ENCODE measurements around the gene GPC6.

GPC6 gene

DNA sequence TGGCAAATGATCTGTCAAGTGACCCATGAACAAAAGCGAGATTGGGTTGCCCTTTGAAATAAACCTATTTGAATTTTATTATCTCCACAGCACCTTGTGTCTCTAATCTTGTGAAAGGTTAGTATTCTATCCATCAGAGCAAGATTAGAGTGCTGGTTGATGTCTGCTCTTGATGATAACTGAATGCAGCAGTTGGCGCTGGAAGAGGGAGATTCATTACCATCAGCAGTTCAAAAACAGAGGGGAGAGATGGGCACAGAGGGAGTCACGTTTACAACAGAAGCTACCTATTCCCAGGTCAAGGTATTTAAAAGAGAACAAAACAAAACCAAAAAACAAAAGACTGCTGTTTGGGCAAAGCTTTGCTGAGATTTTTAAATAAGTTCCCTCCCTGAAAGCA is 588.1 kb downstream of the GPC6 start:
- ChIA-PET CTCF (no interaction called here), POLR2A (no interaction called here)
- H3K9me3 ChIP-seq (ENCODE audit: control insufficient read depth, insufficient read depth, low read depth, low read length) = no peaks in the 10 kb centered on the region
- no peak overlapping the region for H3K4me3 ChIP-seq (ENCODE audit: low read depth, low read length)
- H3K27ac ChIP-seq (ENCODE audit: extremely low read depth, low read depth, low read length) = no peak overlapping the region
- TF ChIP-seq ZNF146 (tag by site-specific recombination; IDR thresholded peaks at IDR 0.05) (no peak), ZNF426 (tag by site-specific recombination; IDR thresholded peaks at IDR 0.05) (no peak)
- no peaks in the 10 kb centered on the region for H3K4me1 ChIP-seq (ENCODE audit: control insufficient read depth, insufficient read depth, low read length)
- H3K36me3 ChIP-seq (ENCODE audit: control insufficient read depth in 2 of 2, insufficient read depth in 1 of 2, low read length in 2 of 2) = no peaks in the 10 kb centered on the region

- H3K27ac ChIP-seq (ENCODE audit: extremely low read depth, low read depth, low read length) = no peak overlapping the region
- ChIA-PET POLR2A (no interaction called here), CTCF (no interaction called here)
Observed at GRCh38 chr13:93818345-93818744, 591.7 kb downstream of the GPC6 start.

DNA sequence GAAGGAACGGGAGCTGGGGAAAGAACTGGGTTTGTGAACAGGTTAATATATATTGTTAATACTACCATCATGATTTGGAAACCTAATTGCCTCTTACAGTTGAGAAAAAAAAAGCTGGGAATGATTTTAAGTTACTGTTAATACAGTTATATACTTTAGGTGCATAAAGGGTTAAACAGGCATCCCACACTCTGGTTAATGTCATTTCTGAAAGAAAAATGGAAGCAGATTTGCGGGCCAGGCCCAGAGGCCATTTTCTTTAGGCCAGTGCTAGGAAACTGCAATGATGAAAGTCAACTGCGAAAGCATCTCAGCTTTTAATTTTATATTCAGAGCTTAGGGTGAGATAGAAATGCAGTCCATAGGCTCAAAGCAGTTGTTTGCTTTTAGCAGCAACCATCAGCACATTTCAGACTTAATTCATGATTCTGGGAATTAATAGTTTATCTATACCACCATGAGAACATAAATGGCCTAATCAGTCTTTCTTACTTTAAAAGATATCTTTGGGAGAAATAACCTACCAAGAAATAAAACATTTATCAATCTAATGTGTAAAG is 592.8 kb downstream of the GPC6 start:
- Histone ChIP-seq H3K9me3 (ENCODE audit: control insufficient read depth, insufficient read depth, low read depth, low read length) (no peaks in the 10 kb centered on the region), H3K36me3 (ENCODE audit: control insufficient read depth in 2 of 2, insufficient read depth in 1 of 2, low read length in 2 of 2) (no peaks in the 10 kb centered on the region), H3K4me3 (ENCODE audit: low read depth, low read length) (no peak overlapping the region), H3K27ac (ENCODE audit: extremely low read depth, low read depth, low read length) (no peak overlapping the region), H3K4me1 (ENCODE audit: control insufficient read depth, insufficient read depth, low read length) (no peaks in the 10 kb centered on the region)
- no peak for TF ChIP-seq KLF16 (tag by site-specific recombination; IDR thresholded peaks at IDR 0.05)
- TF ChIP-seq, protein P1, sequence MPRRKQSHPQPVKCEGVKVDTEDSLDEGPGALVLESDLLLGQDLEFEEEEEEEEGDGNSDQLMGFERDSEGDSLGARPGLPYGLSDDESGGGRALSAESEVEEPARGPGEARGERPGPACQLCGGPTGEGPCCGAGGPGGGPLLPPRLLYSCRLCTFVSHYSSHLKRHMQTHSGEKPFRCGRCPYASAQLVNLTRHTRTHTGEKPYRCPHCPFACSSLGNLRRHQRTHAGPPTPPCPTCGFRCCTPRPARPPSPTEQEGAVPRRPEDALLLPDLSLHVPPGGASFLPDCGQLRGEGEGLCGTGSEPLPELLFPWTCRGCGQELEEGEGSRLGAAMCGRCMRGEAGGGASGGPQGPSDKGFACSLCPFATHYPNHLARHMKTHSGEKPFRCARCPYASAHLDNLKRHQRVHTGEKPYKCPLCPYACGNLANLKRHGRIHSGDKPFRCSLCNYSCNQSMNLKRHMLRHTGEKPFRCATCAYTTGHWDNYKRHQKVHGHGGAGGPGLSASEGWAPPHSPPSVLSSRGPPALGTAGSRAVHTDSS (tag by site-specific recombination; IDR thresholded peaks at IDR 0.05) = no peak
- no peak for TF ChIP-seq ZNF626 (tag by site-specific recombination; IDR thresholded peaks at IDR 0.05)
- TF ChIP-seq FEZF1 (tag by site-specific recombination; IDR thresholded peaks at IDR 0.05) = no peak
- TF ChIP-seq ZNF521 (tag by site-specific recombination; IDR thresholded peaks at IDR 0.05) = no peak
- TF ChIP-seq, protein P2, sequence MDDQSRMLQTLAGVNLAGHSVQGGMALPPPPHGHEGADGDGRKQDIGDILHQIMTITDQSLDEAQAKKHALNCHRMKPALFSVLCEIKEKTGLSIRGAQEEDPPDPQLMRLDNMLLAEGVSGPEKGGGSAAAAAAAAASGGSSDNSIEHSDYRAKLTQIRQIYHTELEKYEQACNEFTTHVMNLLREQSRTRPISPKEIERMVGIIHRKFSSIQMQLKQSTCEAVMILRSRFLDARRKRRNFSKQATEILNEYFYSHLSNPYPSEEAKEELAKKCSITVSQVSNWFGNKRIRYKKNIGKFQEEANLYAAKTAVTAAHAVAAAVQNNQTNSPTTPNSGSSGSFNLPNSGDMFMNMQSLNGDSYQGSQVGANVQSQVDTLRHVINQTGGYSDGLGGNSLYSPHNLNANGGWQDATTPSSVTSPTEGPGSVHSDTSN (CRISPR knock-in tag; IDR thresholded peaks at IDR 0.05) = no peak
- TF ChIP-seq ZNF707 (tag by site-specific recombination; IDR thresholded peaks at IDR 0.05) = no peak
- no peak for TF ChIP-seq ZNF76 (tag by site-specific recombination; IDR thresholded peaks at IDR 0.05; ENCODE audit: borderline replicate concordance, low read depth)
- TF ChIP-seq ZNF776 (tag by site-specific recombination; IDR thresholded peaks at IDR 0.05; ENCODE audit: borderline replicate concordance) = no peak
- ChIA-PET CTCF (no interaction called here), POLR2A (no interaction called here)

More at GRCh38 chr13:93818345-93818744, 591.7 kb downstream of the GPC6 start:
- H3K4me3 ChIP-seq (ENCODE audit: low read depth, low read length) = no peak overlapping the region
- TF ChIP-seq SETDB1 (IDR thresholded peaks at IDR 0.05; ENCODE audit: insufficient read length, low read length) (no peak), ZFHX2 (tag by site-specific recombination; conservative IDR thresholded peaks at IDR 0.05) (no peak), ZNF837 (tag by site-specific recombination; IDR thresholded peaks at IDR 0.05) (no peak), ZNF114 (tag by site-specific recombination; IDR thresholded peaks at IDR 0.05) (no peak), ZNF157 (tag by site-specific recombination; IDR thresholded peaks at IDR 0.05) (no peak), OVOL3 (tag by site-specific recombination; IDR thresholded peaks at IDR 0.05) (no peak), ZNF248 (tag by site-specific recombination; IDR thresholded peaks at IDR 0.05) (no peak), ZNF621 (tag by site-specific recombination; IDR thresholded peaks at IDR 0.05) (no peak), ZNF596 (tag by site-specific recombination; IDR thresholded peaks at IDR 0.05) (no peak)
- TF ChIP-seq, protein P3, sequence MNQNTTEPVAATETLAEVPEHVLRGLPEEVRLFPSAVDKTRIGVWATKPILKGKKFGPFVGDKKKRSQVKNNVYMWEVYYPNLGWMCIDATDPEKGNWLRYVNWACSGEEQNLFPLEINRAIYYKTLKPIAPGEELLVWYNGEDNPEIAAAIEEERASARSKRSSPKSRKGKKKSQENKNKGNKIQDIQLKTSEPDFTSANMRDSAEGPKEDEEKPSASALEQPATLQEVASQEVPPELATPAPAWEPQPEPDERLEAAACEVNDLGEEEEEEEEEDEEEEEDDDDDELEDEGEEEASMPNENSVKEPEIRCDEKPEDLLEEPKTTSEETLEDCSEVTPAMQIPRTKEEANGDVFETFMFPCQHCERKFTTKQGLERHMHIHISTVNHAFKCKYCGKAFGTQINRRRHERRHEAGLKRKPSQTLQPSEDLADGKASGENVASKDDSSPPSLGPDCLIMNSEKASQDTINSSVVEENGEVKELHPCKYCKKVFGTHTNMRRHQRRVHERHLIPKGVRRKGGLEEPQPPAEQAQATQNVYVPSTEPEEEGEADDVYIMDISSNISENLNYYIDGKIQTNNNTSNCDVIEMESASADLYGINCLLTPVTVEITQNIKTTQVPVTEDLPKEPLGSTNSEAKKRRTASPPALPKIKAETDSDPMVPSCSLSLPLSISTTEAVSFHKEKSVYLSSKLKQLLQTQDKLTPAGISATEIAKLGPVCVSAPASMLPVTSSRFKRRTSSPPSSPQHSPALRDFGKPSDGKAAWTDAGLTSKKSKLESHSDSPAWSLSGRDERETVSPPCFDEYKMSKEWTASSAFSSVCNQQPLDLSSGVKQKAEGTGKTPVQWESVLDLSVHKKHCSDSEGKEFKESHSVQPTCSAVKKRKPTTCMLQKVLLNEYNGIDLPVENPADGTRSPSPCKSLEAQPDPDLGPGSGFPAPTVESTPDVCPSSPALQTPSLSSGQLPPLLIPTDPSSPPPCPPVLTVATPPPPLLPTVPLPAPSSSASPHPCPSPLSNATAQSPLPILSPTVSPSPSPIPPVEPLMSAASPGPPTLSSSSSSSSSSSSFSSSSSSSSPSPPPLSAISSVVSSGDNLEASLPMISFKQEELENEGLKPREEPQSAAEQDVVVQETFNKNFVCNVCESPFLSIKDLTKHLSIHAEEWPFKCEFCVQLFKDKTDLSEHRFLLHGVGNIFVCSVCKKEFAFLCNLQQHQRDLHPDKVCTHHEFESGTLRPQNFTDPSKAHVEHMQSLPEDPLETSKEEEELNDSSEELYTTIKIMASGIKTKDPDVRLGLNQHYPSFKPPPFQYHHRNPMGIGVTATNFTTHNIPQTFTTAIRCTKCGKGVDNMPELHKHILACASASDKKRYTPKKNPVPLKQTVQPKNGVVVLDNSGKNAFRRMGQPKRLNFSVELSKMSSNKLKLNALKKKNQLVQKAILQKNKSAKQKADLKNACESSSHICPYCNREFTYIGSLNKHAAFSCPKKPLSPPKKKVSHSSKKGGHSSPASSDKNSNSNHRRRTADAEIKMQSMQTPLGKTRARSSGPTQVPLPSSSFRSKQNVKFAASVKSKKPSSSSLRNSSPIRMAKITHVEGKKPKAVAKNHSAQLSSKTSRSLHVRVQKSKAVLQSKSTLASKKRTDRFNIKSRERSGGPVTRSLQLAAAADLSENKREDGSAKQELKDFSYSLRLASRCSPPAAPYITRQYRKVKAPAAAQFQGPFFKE (tag by site-specific recombination; IDR thresholded peaks at IDR 0.05; ENCODE audit: borderline replicate concordance) = no peak
- no peaks in the 10 kb centered on the region for H3K4me1 ChIP-seq (ENCODE audit: control insufficient read depth, insufficient read depth, low read length)
- no peaks in the 10 kb centered on the region for H3K9me3 ChIP-seq (ENCODE audit: control insufficient read depth, insufficient read depth, low read depth, low read length)
- no peaks in the 10 kb centered on the region for H3K36me3 ChIP-seq (ENCODE audit: control insufficient read depth in 2 of 2, insufficient read depth in 1 of 2, low read length in 2 of 2)
